T-helper 17 cell (primary cell): ENCODE results near the gene CACHD1. TPM values are rescaled to one million over a fixed set of nuclear protein-coding genes. Genes with fewer than 3 reads are reported as not detected.

ENCODE experiments used
- ATAC-seq: fragments of 150-1000 bp; cut with Tn5 transposase; 2 replicates; pipeline ENCODE4 v1.10.0; 2021; ENCODE audit warnings: mild to moderate bottlenecking, moderate library complexity
- DNase-seq, 3 donors: peaks; one replicate each; pipeline versions ENCODE4 v3.0.0 to v3.0.0-alpha.2; 2020 to 2021
- H3K9me3 ChIP-seq: one replicate; pipeline ENCODE4 v1.7.0; 2013; ENCODE audit warnings: low read length, mild to moderate bottlenecking; ENCODE audit not compliant: control insufficient read depth, poor library complexity, severe bottlenecking
- H3K27ac Mint-ChIP-seq: one replicate; pipeline ENCODE4 v1.8.0; 2022; ENCODE audit warnings: mild to moderate bottlenecking, moderate library complexity, mixed read lengths
- H3K27me3 Mint-ChIP-seq: one replicate; pipeline ENCODE4 v1.8.0; 2022; ENCODE audit warnings: mixed read lengths
- H3K36me3 Mint-ChIP-seq: one replicate; pipeline ENCODE4 v1.8.0; 2022; ENCODE audit warnings: low read depth, mixed read lengths
- H3K4me1 Mint-ChIP-seq: one replicate; pipeline ENCODE4 v1.8.0; 2022; ENCODE audit warnings: mild to moderate bottlenecking, mixed read lengths
- H3K4me3 Mint-ChIP-seq: one replicate; pipeline ENCODE4 v1.8.0; 2022; ENCODE audit warnings: mild to moderate bottlenecking, moderate library complexity, mixed read lengths
- total RNA-seq, 4 donors: library from RNA in 2 of 4; stranded (reverse) in 2 of 4; gene quantifications; one replicate each; pipeline ENCODE4 v1.2.3 and lab custom pipeline; 2022 to 2026

Gene CACHD1
- total RNA-seq, 2 donors from 2014 or later, result 0.05 TPM; not detected in 1

GRCh38 chr1:64525116-64525686 lies 55.3 kb downstream of the CACHD1 start:
- Mint-ChIP-seq H3K4me3 (no peak overlapping the region), H3K27ac (no peak overlapping the region), H3K4me1 (no peaks in the 10 kb centered on the region), H3K27me3 (peaks cover 44% of the 10 kb centered on the region), H3K36me3 (no peaks in the 10 kb centered on the region)
- H3K9me3 ChIP-seq, result no peaks in the 10 kb centered on the region
- DNase-seq, result no peak
- ATAC-seq, result no peak

GRCh38 chr1:64526312-64526711 lies 56.4 kb downstream of the CACHD1 start:
- ATAC-seq, result no peak
- H3K9me3 ChIP-seq, result no peaks in the 10 kb centered on the region
- Mint-ChIP-seq H3K4me1 (no peaks in the 10 kb centered on the region), H3K27me3 (peaks cover 52% of the 10 kb centered on the region), H3K36me3 (no peaks in the 10 kb centered on the region), H3K27ac (no peak overlapping the region), H3K4me3 (no peak overlapping the region)
- DNase-seq, result no peak

GRCh38 chr1:64527165-64527564 lies 57.2 kb downstream of the CACHD1 start:
- H3K9me3 ChIP-seq, result no peaks in the 10 kb centered on the region
- no peak for DNase-seq
- no peaks in the 10 kb centered on the region for H3K4me1 Mint-ChIP-seq
- H3K27me3 Mint-ChIP-seq, result peaks cover 56% of the 10 kb centered on the region
- H3K4me3 Mint-ChIP-seq, result no peak overlapping the region
- no peak for ATAC-seq
- no peaks in the 10 kb centered on the region for H3K36me3 Mint-ChIP-seq
- no peak overlapping the region for H3K27ac Mint-ChIP-seq

- no peak overlapping the region for H3K27ac Mint-ChIP-seq
- no peaks in the 10 kb centered on the region for H3K9me3 ChIP-seq
- ATAC-seq, result no peak
- no peak overlapping the region for H3K4me3 Mint-ChIP-seq
- no peak for DNase-seq
- no peaks in the 10 kb centered on the region for H3K36me3 Mint-ChIP-seq
- peaks cover 55% of the 10 kb centered on the region for H3K27me3 Mint-ChIP-seq
- no peaks in the 10 kb centered on the region for H3K4me1 Mint-ChIP-seq
These were observed 57.9 kb downstream of the CACHD1 start for GRCh38 chr1:64527786-64528185.

GRCh38 chr1:64530969-64531692 lies 61.2 kb downstream of the CACHD1 start:
- DNase-seq (no peak), ATAC-seq (no peak)
- no peak overlapping the region for H3K27ac Mint-ChIP-seq
- peaks cover 39% of the 10 kb centered on the region for H3K27me3 Mint-ChIP-seq
- H3K9me3 ChIP-seq, result no peaks in the 10 kb centered on the region
- H3K36me3 Mint-ChIP-seq, result no peaks in the 10 kb centered on the region
- H3K4me3 Mint-ChIP-seq, result no peak overlapping the region
- no peaks in the 10 kb centered on the region for H3K4me1 Mint-ChIP-seq

GRCh38 chr1:64532646-64533045 lies 62.7 kb downstream of the CACHD1 start:
- Mint-ChIP-seq H3K4me3 (no peak overlapping the region), H3K27me3 (peaks cover 25% of the 10 kb centered on the region), H3K36me3 (no peaks in the 10 kb centered on the region), H3K4me1 (no peaks in the 10 kb centered on the region), H3K27ac (no peak overlapping the region)
- ATAC-seq, result no peak
- H3K9me3 ChIP-seq, result no peaks in the 10 kb centered on the region
- DNase-seq, result no peak

- DNase-seq (no peak), ATAC-seq (no peak)
- Mint-ChIP-seq H3K27me3 (peaks cover 15% of the 10 kb centered on the region), H3K4me3 (no peak overlapping the region), H3K36me3 (no peaks in the 10 kb centered on the region), H3K4me1 (peaks cover 6% of the 10 kb centered on the region), H3K27ac (no peak overlapping the region)
- no peaks in the 10 kb centered on the region for H3K9me3 ChIP-seq
These were observed 66.3 kb downstream of the CACHD1 start for GRCh38 chr1:64535938-64536835.

GRCh38 chr1:64536836-64537490 lies 67.0 kb downstream of the CACHD1 start:
- H3K9me3 ChIP-seq, result no peaks in the 10 kb centered on the region
- peaks cover 10% of the 10 kb centered on the region for H3K27me3 Mint-ChIP-seq
- no peak for ATAC-seq
- no peak for DNase-seq
- H3K4me1 Mint-ChIP-seq, result peaks cover 6% of the 10 kb centered on the region
- H3K27ac Mint-ChIP-seq, result no peak overlapping the region
- H3K4me3 Mint-ChIP-seq, result no peak overlapping the region
- H3K36me3 Mint-ChIP-seq, result no peaks in the 10 kb centered on the region

GRCh38 chr1:64537942-64538341 lies 68.0 kb downstream of the CACHD1 start:
- H3K9me3 ChIP-seq, result no peaks in the 10 kb centered on the region
- no peak overlapping the region for H3K27ac Mint-ChIP-seq
- no peak for DNase-seq
- H3K4me1 Mint-ChIP-seq, result peaks cover 6% of the 10 kb centered on the region
- no peak overlapping the region for H3K4me3 Mint-ChIP-seq
- no peaks in the 10 kb centered on the region for H3K36me3 Mint-ChIP-seq
- no peak for ATAC-seq
- H3K27me3 Mint-ChIP-seq, result peaks cover 15% of the 10 kb centered on the region

GRCh38 chr1:64538389-64538788 lies 68.5 kb downstream of the CACHD1 start:
- Mint-ChIP-seq H3K4me3 (no peak overlapping the region), H3K36me3 (no peaks in the 10 kb centered on the region), H3K27ac (no peak overlapping the region), H3K27me3 (peaks cover 15% of the 10 kb centered on the region), H3K4me1 (peaks cover 6% of the 10 kb centered on the region)
- DNase-seq (no peak), ATAC-seq (no peak)
- no peaks in the 10 kb centered on the region for H3K9me3 ChIP-seq

- Mint-ChIP-seq H3K27ac (no peak overlapping the region), H3K36me3 (no peaks in the 10 kb centered on the region), H3K27me3 (peaks cover 15% of the 10 kb centered on the region), H3K4me3 (no peak overlapping the region), H3K4me1 (peaks cover 6% of the 10 kb centered on the region)
- ATAC-seq, result no peak
- DNase-seq, result no peak
- H3K9me3 ChIP-seq, result no peaks in the 10 kb centered on the region
These were observed 69.4 kb downstream of the CACHD1 start for GRCh38 chr1:64539289-64539688.

- H3K9me3 ChIP-seq, result no peaks in the 10 kb centered on the region
- no peak for DNase-seq
- Mint-ChIP-seq H3K27ac (no peak overlapping the region), H3K4me3 (no peak overlapping the region), H3K27me3 (peaks cover 15% of the 10 kb centered on the region), H3K36me3 (no peaks in the 10 kb centered on the region), H3K4me1 (peaks cover 6% of the 10 kb centered on the region)
- no peak for ATAC-seq
These were observed 69.9 kb downstream of the CACHD1 start for GRCh38 chr1:64539781-64540218.

- DNase-seq, result no peak
- Mint-ChIP-seq H3K27ac (no peak overlapping the region), H3K4me1 (peaks cover 8% of the 10 kb centered on the region)
These were observed 70.4 kb downstream of the CACHD1 start for GRCh38 chr1:64540265-64540791.

More at GRCh38 chr1:64540265-64540791, 70.4 kb downstream of the CACHD1 start:
- H3K9me3 ChIP-seq, result no peaks in the 10 kb centered on the region
- Mint-ChIP-seq H3K36me3 (no peaks in the 10 kb centered on the region), H3K4me3 (no peak overlapping the region), H3K27me3 (peaks cover 15% of the 10 kb centered on the region)
- no peak for ATAC-seq
